Hematopoietic multipotent progenitor cell treated with erythropoietin and hydrocortisone succinate and interleukin-3 and kit ligand, for 4 days (in vitro differentiated cells): Measurements from ENCODE around the gene NR1H3.
"Not testable (repeated sequence)": the region's sequence is repeated elsewhere in the genome, so short reads cannot be mapped to it uniquely, and the experiment has no call there.

Experiments
- DNase-seq: peaks from one replicate; pipeline ENCODE4 v3.0.0-alpha.2; 2015

Gene NR1H3

DNA sequence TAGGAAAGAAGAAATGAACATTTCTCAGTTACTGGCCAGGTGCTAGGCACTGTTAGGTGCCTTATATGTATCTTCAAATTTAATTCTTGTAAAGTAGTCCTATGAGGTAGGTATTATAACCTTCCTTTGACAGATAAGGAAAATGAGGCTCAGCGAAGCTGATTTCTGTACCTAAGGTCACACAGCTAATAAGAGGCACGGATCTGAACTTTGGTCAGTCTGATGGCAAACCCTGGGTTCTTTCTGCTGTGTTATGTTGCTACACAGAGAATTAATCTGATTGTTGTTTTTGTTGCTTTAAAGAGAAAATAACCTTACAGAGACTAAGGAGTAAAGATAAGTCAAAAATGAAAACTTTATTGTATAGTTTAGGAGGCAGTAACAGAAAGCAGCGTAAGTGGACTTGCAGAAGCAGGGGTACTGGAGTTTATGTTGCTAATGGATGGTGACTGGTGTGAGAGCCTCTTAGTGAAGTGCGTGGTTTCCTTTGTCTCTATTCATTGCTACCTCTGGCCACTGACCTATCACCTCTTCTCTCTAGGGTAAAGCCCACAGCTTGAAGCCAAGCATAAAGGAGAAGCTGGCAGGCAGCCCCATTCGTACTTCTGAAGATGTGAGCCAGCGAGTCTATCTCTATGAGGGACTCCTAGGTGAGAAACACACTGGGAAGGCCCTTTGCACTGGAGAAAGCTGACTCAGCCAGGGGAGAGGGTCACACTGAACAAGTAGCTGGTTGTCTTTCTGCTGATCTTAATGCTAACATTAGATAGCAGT is 50.4 kb downstream of the NR1H3 start:
- no peak for DNase-seq

DNA sequence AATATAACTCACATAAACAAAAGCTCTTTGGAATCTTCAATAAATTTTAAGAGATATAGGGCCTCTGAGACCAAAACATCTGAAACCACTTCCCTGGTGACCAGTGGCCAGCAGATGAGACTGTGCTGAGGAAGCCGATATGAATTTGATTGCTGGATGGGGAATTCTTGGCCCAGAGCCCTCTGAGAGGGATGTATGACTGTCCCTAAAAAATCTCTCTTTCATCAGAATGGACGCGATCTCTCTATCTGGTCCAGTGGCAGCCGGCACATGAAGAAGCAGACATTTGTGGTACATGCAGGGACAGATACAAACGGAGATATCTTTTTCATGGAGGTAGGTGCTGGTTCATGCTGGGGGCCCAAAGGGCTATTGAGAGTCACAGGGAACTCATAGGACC is 57.2 kb downstream of the NR1H3 start:
- DNase-seq, result no peak

DNA sequence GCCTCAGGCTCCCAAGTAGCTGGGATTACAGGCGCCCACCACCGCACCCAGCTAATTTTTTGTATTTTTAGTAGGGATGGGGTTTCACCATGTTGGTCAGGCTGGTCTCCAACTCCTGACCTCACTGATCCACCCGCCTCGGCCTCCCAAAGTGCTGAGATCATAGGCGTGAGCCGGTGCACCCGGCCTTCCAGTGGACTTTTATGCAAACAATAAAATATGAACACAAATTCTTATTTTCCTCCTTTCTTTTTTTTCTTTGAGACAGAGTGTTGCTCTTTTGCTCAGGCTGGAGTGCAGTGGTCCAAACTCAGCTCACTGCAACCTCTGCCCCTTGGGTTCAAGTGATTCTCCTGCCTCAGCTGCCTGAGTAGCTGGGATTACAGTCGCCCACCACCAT is 58.7 kb downstream of the NR1H3 start:
- DNase-seq, result not testable (repeated sequence)

DNA sequence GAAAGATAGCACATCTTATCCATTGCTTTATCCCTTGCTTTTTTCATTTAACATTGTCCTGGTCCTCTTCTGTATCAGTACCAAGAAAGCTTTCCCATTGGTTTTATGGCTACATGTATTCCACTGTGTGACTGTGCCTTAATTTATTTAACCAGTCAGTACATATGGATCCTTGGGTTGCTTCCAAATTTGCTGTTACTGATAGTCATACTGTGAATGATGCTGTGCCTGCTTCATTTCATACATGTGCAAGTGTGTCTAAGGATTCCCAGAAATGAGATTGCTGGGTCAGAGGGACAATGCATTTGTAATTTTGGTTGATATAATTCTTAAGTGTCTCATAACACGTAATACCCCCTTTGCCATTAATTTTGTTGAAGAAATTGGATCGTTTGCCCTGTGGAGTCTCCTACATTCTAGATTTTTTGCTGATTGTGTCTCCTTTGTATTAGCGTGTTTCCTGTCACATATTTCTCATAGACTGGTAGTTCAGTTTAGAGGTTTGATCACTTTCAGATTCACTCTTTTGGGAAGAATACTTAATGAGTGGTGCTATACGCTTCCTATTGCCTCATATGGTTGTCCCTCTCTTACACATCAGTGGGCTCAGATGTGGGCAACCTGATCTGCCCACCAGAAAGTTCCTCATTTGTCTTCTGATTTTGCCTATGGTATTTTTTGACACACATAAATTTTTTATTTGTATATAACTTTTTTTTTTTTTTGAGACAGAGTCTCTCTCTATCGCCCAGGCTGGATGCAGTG is 59.5 kb downstream of the NR1H3 start:
- no peak for DNase-seq

DNA sequence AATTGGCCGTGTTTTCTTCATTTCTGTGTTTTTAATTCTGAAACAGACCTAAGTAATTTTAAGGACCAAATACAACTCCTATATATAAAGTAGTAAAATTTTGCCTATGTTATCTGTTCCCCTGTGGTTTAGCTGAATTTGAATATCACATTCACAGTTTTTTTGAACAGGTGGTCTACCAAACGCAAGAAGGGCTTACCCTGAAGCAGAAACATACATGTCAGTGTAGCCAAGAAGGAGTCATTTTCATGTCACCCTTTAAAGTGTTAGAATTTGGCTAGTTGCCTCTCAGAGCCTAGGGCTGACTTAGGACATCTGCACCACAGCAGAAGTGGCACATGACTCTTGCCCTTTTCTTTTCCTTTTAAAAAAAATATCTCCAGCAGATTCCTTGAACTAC is 60.4 kb downstream of the NR1H3 start:
- no peak for DNase-seq
